T-helper 1 cell treated with Interleukin-12 subunit alpha and Interleukin-12 subunit beta and Interleukin-4 antibody, amounts not matched to agents 30 μg/mL and 1 μg/mL, for 36 hours (primary cell): Measurements from ENCODE around the gene TFPT.
A peak's percentile ranks its signal among the peaks of the same experiment; 100 is the strongest.
"Not testable (repeated sequence)": the region's sequence is repeated elsewhere in the genome, so short reads cannot be mapped to it uniquely, and the experiment has no call there.

Experiments
- H3K27ac Mint-ChIP-seq: one replicate; pipeline ENCODE4 v1.8.0; 2021; ENCODE audit warnings: mild to moderate bottlenecking, mixed read lengths
- H3K27me3 Mint-ChIP-seq: one replicate; pipeline ENCODE4 v1.8.0; 2021; ENCODE audit warnings: low read depth, mixed read lengths
- H3K36me3 Mint-ChIP-seq: one replicate; pipeline ENCODE4 v1.8.0; 2021; ENCODE audit warnings: low read depth, mixed read lengths
- H3K4me1 Mint-ChIP-seq: one replicate; pipeline ENCODE4 v1.8.0; 2021; ENCODE audit warnings: low read depth, mixed read lengths
- H3K4me3 Mint-ChIP-seq: one replicate; pipeline ENCODE4 v1.8.0; 2021; ENCODE audit warnings: mild to moderate bottlenecking, moderate library complexity, mixed read lengths
- H3K9me3 Mint-ChIP-seq: one replicate; pipeline ENCODE4 v1.8.0; 2021; ENCODE audit warnings: mixed read lengths

Gene TFPT

GRCh38 chr19:54114340-54115108 is 933 bp downstream of the TFPT start:
- no peaks in the 10 kb centered on the region for H3K9me3 Mint-ChIP-seq

GRCh38 chr19:54109651-54110050 is 5.8 kb downstream of the TFPT start:
- peaks cover 30% of the 10 kb centered on the region for H3K36me3 Mint-ChIP-seq

More at GRCh38 chr19:54114340-54115108, 933 bp downstream of the TFPT start:
- peaks cover 19% of the 10 kb centered on the region for H3K4me1 Mint-ChIP-seq
- peak overlapping the region; percentile 87 for H3K27ac Mint-ChIP-seq
- peak overlapping the region; percentile 94 for H3K4me3 Mint-ChIP-seq
- no peaks in the 10 kb centered on the region for H3K27me3 Mint-ChIP-seq
- peaks cover 25% of the 10 kb centered on the region for H3K36me3 Mint-ChIP-seq

GRCh38 chr19:54108496-54108895 is 7.0 kb downstream of the TFPT start:
- no peak overlapping the region for H3K4me3 Mint-ChIP-seq
- H3K9me3 Mint-ChIP-seq = no peaks in the 10 kb centered on the region
- peaks cover 26% of the 10 kb centered on the region for H3K36me3 Mint-ChIP-seq
- peaks cover 5% of the 10 kb centered on the region for H3K4me1 Mint-ChIP-seq
- H3K27ac Mint-ChIP-seq = no peak overlapping the region
- H3K27me3 Mint-ChIP-seq = no peaks in the 10 kb centered on the region

More at GRCh38 chr19:54109651-54110050, 5.8 kb downstream of the TFPT start:
- Mint-ChIP-seq H3K9me3 (no peaks in the 10 kb centered on the region), H3K4me3 (no peak overlapping the region), H3K27ac (no peak overlapping the region), H3K27me3 (no peaks in the 10 kb centered on the region), H3K4me1 (peaks cover 12% of the 10 kb centered on the region)

GRCh38 chr19:54107876-54108490 is 7.5 kb downstream of the TFPT start:
- H3K36me3 Mint-ChIP-seq = peaks cover 25% of the 10 kb centered on the region
- no peaks in the 10 kb centered on the region for H3K27me3 Mint-ChIP-seq
- H3K4me1 Mint-ChIP-seq = peaks cover 9% of the 10 kb centered on the region
- no peak overlapping the region for H3K4me3 Mint-ChIP-seq
- no peaks in the 10 kb centered on the region for H3K9me3 Mint-ChIP-seq
- no peak overlapping the region for H3K27ac Mint-ChIP-seq

- Mint-ChIP-seq H3K4me1 (peaks cover 15% of the 10 kb centered on the region), H3K27ac (no peak overlapping the region), H3K36me3 (peaks cover 25% of the 10 kb centered on the region), H3K27me3 (no peaks in the 10 kb centered on the region), H3K4me3 (no peak overlapping the region), H3K9me3 (no peaks in the 10 kb centered on the region)
Measured at GRCh38 chr19:54106716-54107115, 8.7 kb downstream of the TFPT start.

GRCh38 chr19:54105796-54106195 is 9.7 kb downstream of the TFPT start:
- Mint-ChIP-seq H3K27me3 (no peaks in the 10 kb centered on the region), H3K27ac (no peak overlapping the region), H3K4me3 (no peak overlapping the region), H3K9me3 (no peaks in the 10 kb centered on the region), H3K4me1 (peaks cover 17% of the 10 kb centered on the region), H3K36me3 (peaks cover 23% of the 10 kb centered on the region)

- no peaks in the 10 kb centered on the region for H3K27me3 Mint-ChIP-seq
- no peak overlapping the region for H3K4me3 Mint-ChIP-seq
- H3K4me1 Mint-ChIP-seq = peaks cover 15% of the 10 kb centered on the region
- peaks cover 20% of the 10 kb centered on the region for H3K36me3 Mint-ChIP-seq
- no peak overlapping the region for H3K27ac Mint-ChIP-seq
- no peaks in the 10 kb centered on the region for H3K9me3 Mint-ChIP-seq
Measured at GRCh38 chr19:54104998-54105715, 10.3 kb downstream of the TFPT start.

GRCh38 chr19:54102421-54103169 is 12.9 kb downstream of the TFPT start, which contains the start of gene NDUFA3:
Gene NDUFA3 (plus strand): TSS chr19:54102855. CDS start chr19:54102879, 24 bp downstream.
- no peaks in the 10 kb centered on the region for H3K9me3 Mint-ChIP-seq
- peaks cover 15% of the 10 kb centered on the region for H3K4me1 Mint-ChIP-seq
- H3K27me3 Mint-ChIP-seq = no peaks in the 10 kb centered on the region
- peak within 1 kb of the TSS; percentile 92 for H3K27ac Mint-ChIP-seq
- H3K36me3 Mint-ChIP-seq = peaks cover 15% of the 10 kb centered on the region
- H3K4me3 Mint-ChIP-seq = peak within 1 kb of the TSS; percentile 97

- H3K4me3 Mint-ChIP-seq = peak within 1 kb of the TSS; percentile 35
Measured at GRCh38 chr19:54100561-54100960, 14.9 kb downstream of the TFPT start, which contains the start of gene OSCAR. Gene OSCAR (minus strand): TSS chr19:54100803. CDS start chr19:54100792, 11 bp downstream.

GRCh38 chr19:54099903-54100255 is 15.6 kb downstream of the TFPT start:
- not testable (repeated sequence) for H3K27me3 Mint-ChIP-seq, H3K9me3 Mint-ChIP-seq, H3K27ac Mint-ChIP-seq, H3K4me3 Mint-ChIP-seq, H3K36me3 Mint-ChIP-seq
- H3K4me1 Mint-ChIP-seq = peaks cover 20% of the 10 kb centered on the region

More at GRCh38 chr19:54100561-54100960, 14.9 kb downstream of the TFPT start, which contains the start of gene OSCAR:
- H3K27ac Mint-ChIP-seq = peak within 1 kb of the TSS; percentile 51
- H3K4me1 Mint-ChIP-seq = peaks cover 20% of the 10 kb centered on the region
- peaks cover 4% of the 10 kb centered on the region for H3K36me3 Mint-ChIP-seq
- no peaks in the 10 kb centered on the region for H3K9me3 Mint-ChIP-seq
- peaks cover 7% of the 10 kb centered on the region for H3K27me3 Mint-ChIP-seq

GRCh38 chr19:54099190-54099902 is 16.1 kb downstream of the TFPT start:
- Mint-ChIP-seq H3K36me3 (peaks cover 3% of the 10 kb centered on the region), H3K9me3 (no peaks in the 10 kb centered on the region), H3K27ac (no peak overlapping the region), H3K4me3 (no peak overlapping the region), H3K27me3 (peaks cover 13% of the 10 kb centered on the region), H3K4me1 (peaks cover 22% of the 10 kb centered on the region)

GRCh38 chr19:54096617-54097106 is 18.8 kb downstream of the TFPT start:
- peak overlapping the region; percentile 41 for H3K27ac Mint-ChIP-seq
- peaks cover 21% of the 10 kb centered on the region for H3K27me3 Mint-ChIP-seq

GRCh38 chr19:54095859-54096616 is 19.4 kb downstream of the TFPT start:
- Mint-ChIP-seq H3K27me3 (peaks cover 21% of the 10 kb centered on the region), H3K4me3 (peak overlapping the region; percentile 85), H3K4me1 (peaks cover 12% of the 10 kb centered on the region), H3K27ac (peak overlapping the region; percentile 68)
- not testable (repeated sequence) for H3K9me3 Mint-ChIP-seq, H3K36me3 Mint-ChIP-seq

More at GRCh38 chr19:54096617-54097106, 18.8 kb downstream of the TFPT start:
- H3K36me3 Mint-ChIP-seq = no peaks in the 10 kb centered on the region
- H3K4me3 Mint-ChIP-seq = peak overlapping the region; percentile 66
- H3K4me1 Mint-ChIP-seq = peaks cover 15% of the 10 kb centered on the region
- peaks cover 4% of the 10 kb centered on the region for H3K9me3 Mint-ChIP-seq
